ENCODE results near the gene PLD3. TPM values are rescaled to one million over a fixed set of nuclear protein-coding genes. Genes with fewer than 3 reads are reported as not detected.
"Not testable (repeated sequence)": the region's sequence is repeated elsewhere in the genome, so short reads cannot be mapped to it uniquely, and the experiment has no call there.

Gene PLD3
- total RNA-seq, 1 donor from 2014 or later: 173 TPM

DNA sequence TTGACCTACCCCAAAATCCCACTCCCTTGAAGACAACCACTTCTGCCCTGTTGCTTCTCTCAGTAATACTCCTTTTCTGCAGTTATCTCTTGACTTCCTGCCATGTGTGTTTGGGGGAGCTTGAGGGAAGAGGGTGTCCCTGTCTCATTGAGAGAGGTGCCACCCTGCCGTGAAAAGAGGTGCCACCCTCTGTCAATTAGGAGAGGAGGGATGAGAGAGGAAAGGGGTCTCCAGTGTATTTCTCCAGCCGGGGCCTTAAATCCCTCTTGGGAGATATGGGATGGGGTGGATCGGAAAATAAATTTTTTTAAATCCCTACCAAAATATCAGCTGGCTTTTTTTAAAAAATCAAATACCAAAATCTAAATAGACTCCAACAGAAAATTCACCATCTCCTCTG lies 16.5 kb downstream of the PLD3 start:
- DNase-seq: no peak

DNA sequence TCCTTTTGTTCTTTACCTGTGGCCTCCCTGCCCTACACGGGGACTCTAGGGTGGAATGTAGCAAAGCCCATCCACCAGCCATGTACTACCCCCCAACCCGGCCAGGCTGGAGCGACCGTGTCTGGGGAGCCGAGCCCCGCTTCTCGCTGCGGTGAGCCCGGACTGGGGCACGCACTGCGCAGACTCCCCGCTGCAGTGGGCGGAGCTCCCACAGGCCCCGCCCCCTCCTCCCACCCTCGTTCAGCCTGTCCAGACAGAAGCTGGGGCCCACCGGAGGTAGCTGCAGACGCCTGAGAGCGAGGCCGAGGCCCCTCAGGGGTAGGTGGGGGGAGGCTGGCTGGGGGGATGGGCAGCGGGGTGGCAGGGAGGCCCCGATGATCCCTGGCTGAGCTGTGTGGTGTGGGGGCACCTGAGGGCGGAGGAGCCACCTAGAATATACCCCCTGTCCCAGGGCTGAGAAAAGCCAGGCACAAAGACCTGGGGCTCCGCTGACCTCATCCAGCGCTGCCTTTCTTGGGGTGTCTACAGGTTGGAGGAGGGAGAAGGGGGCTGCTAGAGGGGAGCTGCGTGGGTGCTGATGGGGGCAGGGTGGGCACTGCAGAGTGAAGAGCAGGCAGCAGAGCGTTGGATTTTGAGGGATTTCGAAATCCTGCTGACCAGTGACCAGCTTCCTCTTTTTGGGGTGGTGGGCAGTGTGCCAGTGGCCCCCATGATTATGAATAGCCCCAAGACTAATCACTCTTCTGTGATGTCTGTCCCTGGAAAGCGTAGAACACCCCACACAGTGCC lies 17.3 kb downstream of the PLD3 start:
- DNase-seq: peak; percentile 79

DNA sequence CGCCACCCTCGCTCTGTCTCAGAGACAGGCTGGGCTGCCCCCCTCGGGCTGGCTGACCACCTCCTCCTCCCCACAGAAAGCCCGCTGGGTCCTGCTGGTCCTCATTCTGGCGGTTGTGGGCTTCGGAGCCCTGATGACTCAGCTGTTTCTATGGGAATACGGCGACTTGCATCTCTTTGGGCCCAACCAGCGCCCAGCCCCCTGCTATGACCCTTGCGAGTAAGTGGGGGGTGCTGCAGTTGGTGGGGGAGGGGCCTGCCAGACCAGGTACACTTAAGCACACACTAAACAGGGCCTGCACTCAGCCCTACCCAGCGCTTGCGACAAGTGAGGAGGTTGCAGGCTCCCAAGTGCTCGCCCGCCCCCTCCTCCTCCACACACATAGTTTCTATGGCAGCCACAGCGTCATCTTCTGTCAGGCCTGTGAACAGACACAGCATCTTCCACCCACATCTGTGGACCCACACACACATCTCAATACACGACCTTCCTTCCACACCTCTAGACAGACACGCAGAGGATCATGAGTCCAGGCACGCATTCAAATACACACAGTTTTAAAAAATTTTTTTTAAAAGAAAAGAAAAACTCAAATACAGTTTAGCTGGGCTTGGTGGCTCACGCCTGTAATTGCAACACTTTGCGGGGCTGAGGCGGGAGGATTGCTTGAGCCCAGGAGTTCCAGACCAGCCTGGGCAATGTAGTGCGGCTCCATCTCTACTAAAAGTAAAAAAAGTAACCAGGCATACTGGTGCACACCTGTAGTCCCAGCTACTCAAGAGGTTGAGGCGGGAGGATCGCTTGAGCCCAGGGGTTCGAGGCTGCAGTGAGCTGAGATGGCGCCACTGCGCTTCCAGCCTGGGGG lies 18.4 kb downstream of the PLD3 start:
- no peak for DNase-seq

DNA sequence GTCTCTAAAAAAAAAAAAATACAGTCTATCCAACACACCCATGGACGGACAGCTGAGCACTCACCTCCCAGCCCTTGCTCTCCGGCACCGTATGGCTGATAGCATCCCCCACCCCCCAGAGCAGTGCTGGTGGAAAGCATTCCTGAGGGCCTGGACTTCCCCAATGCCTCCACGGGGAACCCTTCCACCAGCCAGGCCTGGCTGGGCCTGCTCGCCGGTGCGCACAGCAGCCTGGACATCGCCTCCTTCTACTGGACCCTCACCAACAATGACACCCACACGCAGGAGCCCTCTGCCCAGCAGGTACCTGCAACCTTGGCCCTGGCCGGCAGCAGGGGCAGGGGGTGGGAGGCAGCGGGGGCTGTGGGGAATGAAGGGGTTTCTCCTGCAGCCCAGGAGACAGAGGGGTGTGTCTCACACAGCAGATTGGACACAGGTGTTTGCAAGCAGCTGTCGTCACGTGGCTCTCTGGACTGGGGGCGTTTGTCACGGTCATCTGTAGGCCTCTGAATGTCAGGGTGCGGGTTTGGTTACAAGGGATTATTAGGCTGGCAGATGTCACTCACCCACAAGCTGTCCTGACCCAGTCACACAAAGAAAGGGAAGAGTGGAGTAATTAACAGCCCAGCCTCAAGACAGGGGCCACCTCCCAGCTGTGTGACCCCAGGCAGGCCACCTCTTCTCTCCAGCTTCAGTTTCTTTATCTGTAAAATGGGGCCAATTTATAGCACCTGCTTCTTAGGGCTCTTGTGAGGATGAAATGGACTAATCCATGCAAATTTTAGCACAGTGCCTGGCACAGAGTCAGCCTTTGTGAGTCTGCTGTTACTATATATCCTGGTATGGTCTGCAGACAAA lies 19.3 kb downstream of the PLD3 start:
- no peak for DNase-seq

DNA sequence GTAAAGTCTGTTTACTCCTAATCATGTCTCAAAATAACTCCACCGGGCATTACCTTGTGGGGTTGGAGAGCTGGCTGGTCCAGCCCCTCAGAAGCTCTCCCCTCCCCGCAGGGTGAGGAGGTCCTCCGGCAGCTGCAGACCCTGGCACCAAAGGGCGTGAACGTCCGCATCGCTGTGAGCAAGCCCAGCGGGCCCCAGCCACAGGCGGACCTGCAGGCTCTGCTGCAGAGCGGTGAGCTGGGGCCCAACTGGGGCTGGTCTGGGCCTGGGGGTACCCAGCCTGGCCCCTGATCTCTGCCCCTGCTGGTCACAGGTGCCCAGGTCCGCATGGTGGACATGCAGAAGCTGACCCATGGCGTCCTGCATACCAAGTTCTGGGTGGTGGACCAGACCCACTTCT lies 21.3 kb downstream of the PLD3 start:
- no peak for DNase-seq

DNA sequence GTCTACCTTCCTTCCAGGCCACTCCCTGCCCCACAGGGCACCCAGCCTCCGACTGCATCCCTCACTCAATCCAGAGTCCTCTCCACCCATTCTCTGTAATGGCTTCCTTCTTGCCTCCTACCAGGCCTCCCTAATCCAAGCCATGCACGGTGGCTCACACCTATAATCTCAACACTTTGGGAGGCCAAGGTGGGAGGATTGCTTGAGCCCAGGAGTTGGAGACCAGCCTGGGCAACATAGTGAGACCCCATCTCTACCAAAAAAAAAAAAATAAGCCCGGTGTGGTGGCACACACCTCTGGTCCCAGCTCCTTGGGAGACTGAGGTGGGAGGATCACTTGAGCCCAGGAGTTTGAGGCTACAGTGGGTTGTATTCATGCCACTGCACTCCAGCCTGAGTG lies 21.8 kb downstream of the PLD3 start:
- DNase-seq: not testable (repeated sequence)

DNA sequence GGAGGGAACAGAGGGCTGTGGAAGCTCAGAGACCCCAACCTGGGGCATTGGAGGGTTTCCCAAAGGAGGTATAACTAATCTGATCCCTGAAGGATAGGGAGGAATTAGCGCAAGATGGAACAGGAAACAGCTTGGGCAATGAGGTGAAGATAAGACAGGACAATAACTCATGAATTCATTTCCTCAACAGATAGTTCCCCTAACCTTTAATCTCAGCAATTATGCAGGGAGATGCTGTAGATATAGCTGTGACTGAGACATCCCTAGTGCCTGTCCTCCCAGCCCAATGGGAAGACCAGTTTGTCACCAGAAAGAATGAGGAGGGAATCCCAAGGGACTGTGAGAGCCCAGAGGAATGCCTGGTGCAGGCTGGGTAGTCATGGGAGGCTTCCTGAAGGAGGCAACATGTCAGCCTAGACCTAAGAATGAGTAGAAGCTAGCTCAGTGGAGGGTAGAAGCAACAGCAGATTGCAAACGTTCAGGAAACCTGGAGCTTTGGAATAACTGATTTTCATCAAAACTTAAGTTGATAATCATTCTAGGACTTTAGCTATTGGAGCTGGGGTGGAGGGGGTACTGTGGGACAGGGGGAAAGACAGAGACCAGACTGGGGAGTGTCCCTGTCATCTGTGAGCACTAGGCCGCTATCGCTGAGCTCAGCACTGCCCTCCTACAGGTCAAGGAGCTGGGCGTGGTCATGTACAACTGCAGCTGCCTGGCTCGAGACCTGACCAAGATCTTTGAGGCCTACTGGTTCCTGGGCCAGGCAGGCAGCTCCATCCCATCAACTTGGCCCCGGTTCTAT lies 22.7 kb downstream of the PLD3 start:
- DNase-seq: no peak

DNA sequence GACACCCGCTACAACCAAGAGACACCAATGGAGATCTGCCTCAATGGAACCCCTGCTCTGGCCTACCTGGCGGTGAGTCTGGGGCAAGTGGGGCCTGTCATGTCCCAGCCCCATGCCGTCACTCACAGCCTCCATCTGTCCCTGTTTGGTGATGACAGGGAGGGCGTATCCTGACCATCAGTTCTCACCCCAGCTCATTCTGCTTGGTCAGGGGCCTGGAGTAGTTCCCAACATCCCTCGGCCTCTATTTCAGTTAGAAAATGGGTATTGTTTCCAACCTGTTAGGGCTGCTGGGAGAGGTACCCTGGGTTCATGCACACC lies 23.3 kb downstream of the PLD3 start:
- DNase-seq: no peak

DNA sequence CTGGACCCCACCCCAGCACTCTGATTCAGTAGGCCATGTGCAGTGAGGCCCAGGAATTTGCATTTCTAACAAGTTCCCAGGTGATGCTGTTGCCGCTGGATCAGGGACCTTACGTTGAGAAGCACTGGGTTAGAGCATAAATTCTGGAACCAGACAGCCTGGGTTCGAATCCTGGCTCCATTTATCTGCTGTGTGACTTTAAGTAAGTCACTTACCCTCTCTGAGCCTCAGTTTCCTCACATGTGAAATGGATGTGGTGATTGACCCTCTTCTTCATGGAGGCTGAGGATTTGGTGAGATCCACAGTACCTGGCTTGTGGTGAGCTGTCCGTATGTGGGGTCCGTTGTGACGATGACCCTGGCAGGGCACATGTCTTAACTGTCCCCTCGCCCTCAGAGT lies 25.6 kb downstream of the PLD3 start:
- DNase-seq: no peak

DNA sequence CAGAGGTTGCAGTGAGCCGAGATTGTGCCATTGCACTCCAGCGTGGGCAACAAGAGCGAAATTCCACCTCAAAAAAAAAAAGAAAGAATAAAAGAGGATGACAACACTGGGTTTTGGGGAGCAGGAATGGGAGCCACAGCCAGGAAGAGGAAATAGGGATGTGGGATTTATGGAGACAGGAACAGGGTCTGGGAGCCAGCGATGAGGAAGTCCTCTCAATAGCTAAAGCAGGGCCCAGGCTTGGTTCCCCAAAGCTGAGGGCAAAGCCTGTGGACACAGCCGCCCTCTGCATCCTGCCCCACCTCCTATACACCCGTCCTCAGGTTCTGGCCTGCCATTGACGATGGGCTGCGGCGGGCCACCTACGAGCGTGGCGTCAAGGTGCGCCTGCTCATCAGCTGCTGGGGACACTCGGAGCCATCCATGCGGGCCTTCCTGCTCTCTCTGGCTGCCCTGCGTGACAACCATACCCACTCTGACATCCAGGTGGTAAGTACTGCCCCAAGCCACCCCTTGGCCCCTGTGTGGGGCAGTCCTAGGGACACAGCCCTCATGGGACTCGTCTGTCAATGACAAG lies 27.9 kb downstream of the PLD3 start:
- no peak for DNase-seq

DNA sequence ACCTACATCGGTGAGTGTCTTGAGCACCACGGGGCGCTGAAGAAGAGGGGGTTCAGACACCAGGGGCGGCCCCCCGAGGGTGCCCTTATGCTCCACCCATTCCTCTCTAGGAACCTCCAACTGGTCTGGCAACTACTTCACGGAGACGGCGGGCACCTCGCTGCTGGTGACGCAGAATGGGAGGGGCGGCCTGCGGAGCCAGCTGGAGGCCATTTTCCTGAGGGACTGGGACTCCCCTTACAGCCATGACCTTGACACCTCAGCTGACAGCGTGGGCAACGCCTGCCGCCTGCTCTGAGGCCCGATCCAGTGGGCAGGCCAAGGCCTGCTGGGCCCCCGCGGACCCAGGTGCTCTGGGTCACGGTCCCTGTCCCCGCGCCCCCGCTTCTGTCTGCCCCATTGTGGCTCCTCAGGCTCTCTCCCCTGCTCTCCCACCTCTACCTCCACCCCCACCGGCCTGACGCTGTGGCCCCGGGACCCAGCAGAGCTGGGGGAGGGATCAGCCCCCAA lies 29.4 kb downstream of the PLD3 start:
- no peak for DNase-seq

DNA sequence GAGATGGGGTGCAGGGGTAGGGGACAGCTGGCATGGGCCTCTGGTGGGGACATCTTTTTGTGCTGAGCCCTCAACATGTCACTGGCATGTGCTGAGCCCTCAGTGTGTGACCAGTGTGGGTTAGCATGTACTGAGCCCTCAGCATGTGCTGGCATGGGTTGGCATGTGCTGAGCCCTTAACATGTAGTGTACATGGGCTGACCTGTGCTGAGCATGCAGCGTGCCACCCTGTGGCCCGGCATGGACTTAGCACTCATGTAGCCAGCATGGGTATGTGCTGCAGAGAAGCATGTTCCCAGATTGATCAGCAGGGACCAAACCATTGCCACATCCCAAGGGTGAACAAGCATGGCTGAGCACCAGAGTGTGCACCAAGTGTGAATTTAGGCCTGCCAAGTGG lies 30.0 kb downstream of the PLD3 start:
- no peak for DNase-seq

DNA sequence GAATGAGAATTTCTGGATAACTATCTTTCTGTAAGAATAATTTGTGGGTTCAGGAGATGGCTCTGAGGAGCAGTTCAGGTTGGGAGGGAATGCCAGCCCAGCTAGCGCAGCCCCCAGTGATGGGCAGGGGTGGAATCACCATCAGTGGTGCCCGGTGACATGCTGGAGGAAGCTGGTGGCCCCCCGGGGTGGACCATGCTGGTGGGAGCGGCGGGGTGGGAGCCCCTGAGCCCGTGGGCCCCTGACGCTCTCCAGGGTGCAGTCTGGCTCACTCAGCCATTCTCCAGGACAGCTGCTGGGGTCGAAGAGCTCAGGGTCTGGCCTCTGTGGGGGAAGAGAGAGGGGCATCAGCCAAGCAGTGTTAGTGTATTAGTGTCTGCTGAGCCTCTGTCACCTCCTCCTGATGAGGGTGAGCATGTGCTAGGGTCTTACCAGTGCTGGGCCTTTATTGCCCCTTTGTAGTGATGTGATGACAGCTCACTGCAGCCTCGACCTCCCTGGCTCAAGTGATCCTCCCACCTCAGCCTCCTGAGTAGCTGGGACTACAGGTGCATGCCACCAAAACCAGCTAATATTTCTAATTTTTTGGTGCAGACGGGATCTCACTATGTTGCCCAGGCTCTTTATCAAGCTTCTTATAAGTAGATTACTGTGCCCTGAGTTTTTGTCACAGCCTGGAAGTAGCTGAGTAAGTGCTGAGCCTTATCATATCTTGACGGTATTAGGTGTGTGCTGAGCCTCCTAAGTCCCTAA lies 31.1 kb downstream of the PLD3 start:
- no peak for DNase-seq

DNA sequence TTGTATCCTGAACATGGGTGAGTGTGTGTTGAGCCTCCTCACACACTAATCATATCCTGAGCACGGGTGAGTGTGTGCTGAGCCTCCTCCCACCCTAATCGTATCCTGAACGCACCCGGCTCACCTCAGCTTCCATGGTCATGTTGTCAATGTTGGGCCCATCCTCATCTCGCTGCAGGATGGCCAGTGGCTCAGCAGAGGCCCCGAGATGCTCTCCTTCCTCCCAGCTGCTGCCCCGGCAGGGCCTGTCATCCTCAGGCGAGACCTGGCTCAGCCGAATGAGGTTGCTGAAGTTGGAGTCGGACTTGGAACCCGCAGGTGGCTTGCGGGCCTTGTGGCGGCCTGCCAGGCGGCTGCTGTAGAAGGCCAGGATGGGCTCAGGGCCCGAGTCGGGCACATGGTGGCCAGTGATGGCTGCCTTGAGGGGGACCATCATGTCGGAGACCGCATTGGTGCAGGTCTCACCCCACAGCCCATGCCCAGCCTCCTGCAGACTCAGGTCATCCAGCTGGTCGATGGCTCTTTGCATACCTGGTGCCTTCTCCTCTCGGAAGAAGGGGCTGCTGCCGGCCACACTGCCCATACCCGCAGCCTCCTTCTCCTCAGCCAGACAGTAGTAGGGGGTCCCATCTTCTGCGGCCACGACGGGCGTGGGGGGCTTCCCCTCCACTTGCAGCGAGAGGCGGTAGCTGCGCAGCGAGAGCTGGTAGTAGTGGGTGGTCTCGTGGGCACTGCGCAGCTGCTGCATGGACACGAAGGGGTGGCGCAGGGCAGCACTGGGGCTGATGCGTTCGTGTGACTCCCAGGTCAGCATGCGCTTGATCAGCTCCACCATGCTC lies 31.9 kb downstream of the PLD3 start:
- no peak for DNase-seq

DNA sequence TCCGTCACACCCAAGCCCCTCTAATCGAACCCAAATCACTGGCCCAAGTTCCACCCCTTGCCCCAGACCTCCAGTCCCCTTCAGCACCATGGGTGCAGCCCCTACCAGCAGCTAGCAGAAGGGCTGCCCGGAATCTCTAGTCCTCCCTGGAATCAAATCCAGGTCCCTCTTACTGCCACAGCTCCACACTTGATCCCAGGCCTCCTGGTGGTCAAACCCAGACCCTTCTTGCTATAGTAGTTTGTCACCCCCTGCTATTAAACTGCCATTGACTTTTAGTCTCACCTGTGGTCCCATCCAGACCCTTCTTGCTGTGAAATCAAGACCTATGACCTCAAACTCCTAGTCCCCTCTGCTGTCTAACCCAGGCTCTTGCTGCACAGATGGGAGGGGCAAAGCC lies 32.8 kb downstream of the PLD3 start:
- DNase-seq: peak; percentile 16

DNA sequence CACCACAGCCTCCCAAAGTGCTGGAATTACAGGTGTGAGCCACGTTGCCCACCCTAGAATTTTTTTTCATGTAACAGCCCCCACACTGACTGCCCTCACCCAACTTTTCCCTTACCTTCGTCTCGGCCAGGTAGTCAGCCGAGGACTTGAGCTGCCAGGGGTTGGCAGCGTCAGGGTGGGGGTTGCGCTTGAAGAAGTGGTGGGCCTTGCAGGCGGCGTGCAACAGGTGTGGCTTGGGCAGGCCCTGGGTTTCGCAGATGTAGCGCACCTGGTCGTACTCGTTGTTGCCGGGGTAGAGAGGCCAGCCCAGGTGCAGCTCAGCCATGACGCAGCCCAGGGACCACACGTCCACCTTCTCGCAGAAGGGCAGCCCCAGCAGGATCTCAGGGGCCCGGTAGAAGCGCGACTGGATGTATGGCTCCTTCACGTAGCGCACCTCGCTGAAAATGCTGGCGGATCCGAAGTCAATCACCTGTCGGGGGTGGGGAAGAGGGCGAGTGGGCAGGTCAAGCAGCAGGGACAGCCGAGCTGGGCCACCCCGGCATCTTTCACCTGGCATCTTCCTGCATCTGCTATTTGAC lies 35.3 kb downstream of the PLD3 start:
- no peak for DNase-seq

DNA sequence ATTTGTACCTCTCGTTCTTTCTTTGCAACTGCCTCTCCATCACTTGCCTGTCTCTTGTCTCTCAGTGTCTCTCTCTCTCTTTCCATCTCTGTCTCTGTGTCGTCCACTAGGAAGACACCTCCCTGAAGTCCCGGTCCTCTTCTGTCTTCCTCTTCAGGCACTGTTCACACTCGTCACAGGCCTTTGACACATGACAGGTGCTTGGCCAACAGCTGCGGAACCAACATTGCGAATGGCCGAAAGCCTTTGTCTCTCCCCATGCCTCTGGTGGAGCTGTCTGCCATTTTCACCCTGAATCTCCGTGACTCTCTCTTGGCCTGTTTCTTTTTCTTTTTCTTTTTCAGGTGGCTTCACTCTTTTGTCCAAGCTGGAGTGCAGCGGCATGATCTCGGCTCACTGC lies 38.7 kb downstream of the PLD3 start:
- no peak for DNase-seq

DNA sequence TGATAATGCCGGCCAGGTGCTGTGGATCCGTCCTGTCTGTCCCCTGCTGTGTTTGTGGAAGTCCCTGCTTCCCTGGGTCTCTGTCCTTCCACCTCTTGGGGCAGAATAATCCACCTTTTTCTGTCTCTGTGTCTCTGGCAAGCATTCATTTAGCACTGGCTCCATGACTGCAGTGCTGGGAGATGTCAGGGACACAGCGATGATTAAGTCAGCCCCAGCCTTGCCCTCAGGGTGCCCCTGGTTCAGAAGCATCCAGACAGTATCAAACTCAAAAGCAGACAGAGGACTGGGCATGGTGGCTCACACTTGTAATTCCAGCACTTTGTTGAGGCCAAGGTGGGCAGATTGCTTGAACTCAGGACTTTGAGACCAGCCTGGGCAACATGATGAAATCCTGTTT lies 40.0 kb downstream of the PLD3 start:
- DNase-seq: no peak

DNA sequence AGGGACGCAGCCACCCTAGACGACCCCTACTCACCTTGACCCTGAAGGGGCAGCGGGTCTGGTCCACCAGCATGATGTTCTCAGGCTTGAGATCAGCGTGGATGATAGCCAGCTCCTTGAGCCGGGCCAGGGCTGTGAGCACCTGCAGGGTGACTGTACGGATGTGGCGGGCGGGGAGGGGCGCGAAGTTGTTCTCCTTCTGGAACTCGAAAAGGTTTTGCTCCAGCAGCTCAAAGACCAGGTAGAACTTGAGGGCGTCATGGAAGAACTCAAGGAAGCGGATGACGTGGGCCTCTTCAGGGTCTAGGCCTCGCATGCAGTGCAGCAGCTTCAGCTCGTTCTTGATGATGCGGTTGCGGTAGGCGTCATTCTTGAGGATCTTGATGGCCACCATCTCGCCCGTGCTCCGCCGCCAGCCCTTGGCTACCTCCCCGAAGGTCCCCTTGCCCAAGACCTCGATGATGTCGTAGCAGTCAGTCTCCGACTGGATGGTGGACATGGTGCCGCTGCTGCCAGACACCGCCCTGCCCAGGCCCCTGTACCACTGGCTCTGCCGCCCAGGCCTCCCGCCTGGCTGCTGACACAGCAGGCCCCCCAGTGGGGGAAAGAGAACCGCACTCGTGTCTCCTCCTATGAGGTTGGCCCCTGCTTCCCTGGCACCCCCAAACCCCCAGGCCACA lies 41.0 kb downstream of the PLD3 start:
- DNase-seq: no peak
